Skin of body (tissue), 2 donors: ENCODE measurements around the gene CERS1. TPM values are rescaled to one million over a fixed set of nuclear protein-coding genes. Genes with fewer than 3 reads are reported as not detected.
"Not testable (repeated sequence)": the region's sequence is repeated elsewhere in the genome, so short reads cannot be mapped to it uniquely, and the experiment has no call there.

Experiments
- DNase-seq: peaks from one replicate; lab custom pipeline; 2025; lab: John Stamatoyannopoulos, UW
- total RNA-seq: library from RNA; depleted of rRNA; stranded (reverse); fragments of >200 nt; gene quantifications from one replicate; pipeline ENCODE4 v1.2.3, GENCODE V29; 2014

Gene CERS1
- total RNA-seq, 1 donor from 2014 or later: 2.5 TPM

GRCh38 chr19:18919086-18919899, 23.3 kb upstream of the CERS1 start, which contains the start of the genes COPE and DDX49:
Gene COPE, minus strand, starts transcription at chr19:18919387. Its CDS starts 39 bp downstream, at chr19:18919348.
Gene DDX49, plus strand, starts transcription at chr19:18919715. Its CDS starts 27 bp downstream, at chr19:18919742.
- peak; percentile 100 for DNase-seq

DNA sequence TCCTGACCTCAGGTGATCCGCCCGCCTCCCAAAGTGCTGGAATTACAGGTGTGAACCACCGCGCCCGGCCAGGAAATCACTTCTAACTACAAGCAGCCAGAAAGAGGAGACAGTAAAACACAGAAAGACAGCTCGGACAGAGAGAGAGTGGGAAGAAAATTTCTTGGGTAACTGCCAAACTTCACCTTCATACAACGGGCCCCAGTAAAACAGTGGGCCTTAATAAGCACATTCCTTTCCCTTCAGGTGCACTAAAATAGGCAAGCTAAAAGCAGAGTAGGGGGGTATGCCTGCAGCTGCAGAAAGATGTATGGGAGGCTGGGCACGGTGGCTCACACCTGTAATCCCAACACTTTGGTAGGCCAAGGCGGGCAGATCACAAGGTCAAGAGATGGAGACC, 21.6 kb upstream of the CERS1 start:
- not testable (repeated sequence) for DNase-seq

DNA sequence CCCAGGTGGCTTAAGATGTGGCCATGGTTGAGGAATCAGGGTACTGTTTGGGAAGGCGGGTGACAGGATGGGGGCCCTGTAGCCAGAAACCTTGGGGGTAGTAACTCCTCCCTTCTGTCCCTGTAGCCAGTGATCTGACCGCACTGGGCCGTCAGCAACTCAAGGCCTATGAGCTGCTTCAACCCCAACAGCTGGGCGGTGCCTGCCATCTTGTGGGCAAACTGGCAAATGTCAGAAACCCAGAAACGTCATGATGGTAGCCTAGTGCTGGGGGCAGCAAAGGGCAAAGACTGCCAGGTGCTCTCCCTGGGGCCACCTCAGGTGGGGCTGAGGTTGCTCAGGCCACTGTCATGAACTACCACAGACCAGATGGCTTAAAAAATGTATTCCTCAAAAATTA, 19.7 kb upstream of the CERS1 start:
- DNase-seq: no peak

DNA sequence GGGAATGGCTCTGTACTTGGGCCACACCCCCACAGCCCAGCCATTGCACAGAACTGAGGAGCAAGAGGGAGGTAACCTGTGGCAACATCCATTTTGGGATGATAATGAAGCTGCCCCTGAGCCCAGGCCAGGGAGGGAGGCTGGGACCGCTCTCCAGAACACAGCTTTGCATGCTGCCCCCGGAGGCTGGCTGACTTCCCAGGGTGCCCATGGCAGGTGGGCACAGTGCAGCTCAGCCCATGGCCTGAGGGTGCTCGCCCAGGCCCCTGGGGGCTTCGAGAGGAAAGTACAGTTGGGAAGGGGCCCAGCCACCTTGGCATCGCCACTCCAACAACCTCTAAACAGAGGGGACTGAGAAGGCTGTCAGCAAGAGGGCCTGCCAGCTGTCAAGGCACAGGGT, 17.5 kb upstream of the CERS1 start:
- no peak for DNase-seq

- DNase-seq: no peak
These were observed 17.0 kb upstream of the CERS1 start for GRCh38 chr19:18912933-18913332.

- DNase-seq: no peak
These were observed 15.0 kb upstream of the CERS1 start for GRCh38 chr19:18910801-18911436.

- no peak for DNase-seq
These were observed 14.1 kb upstream of the CERS1 start for GRCh38 chr19:18910010-18910409.

DNA sequence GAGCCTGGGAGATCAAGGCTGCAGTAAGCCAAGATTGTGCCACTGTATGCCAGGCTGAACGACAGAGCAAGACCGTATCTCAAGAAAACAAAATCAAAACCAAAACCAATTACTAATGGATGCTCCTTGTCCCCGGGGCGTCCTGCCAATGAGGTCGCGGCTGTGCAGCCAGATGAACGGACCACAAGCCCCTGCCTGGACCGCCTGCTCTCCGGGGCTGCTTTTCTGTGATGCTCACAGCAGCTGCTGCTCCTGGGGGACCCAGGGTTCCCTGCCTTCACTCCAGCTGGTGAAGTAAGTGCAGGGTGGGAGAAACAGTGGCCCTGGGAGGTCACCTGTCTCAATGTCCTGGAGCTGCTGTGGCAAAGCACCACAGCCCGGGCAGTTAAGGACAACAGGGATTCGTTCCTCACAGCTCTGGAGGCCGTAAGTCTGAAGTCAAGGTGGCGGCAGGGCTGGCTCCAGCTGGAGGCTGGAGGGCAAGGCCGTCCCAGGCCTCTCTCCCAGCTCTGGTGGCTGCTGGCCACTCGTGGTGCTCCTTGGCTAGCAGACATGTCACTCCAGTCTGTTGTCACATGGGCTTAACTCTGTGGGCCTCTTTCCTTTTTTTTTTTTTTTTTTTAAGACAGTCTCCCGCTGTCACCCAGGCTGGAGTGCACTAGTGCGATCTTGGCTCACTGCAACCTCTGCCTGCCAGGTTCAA, 13.1 kb upstream of the CERS1 start:
- DNase-seq: no peak

DNA sequence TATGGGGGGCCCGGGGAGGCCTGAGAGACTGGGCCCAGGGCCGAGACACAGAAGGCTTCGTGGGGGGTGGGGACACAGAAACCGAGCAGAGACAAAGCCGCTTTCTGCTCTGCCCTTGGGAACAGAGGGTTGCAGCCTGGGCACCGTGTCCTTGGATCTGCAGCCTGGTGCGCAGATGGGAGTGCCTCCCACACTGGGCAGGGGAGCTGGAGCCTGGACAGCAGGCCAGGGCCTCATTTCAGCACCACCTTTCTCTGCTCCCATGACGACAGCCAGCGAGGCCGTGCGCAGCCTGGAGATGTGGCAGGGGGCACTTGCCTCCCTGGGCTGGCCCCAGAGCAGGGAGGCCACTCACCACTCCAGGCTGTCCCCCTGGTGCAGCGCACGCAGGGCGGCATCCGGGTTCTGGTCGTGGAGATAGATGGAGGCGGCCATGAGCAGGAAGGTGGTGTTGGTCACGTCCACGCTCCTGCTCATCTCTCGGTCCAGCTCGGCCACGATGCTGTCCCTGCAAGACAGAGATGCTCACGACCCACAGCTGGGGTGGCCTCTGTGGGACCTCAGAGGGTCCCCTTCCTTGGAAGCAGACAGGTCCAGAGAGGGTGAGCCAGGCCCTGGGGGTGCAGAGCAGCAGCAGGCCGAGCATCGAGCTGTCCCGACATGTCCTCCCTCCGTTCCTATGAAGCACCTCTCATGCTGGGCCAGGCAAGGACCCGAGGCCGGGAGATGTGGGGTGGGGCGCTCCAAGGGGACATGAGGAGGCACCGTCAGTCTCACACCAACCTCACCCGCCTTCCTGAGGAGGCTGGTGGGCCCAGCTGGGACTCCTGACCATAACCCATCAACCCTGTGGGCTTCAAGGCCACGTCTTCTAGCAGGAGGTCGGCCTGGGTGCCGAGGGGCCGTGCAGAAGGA, 10.9 kb upstream of the CERS1 start:
- no peak for DNase-seq

DNA sequence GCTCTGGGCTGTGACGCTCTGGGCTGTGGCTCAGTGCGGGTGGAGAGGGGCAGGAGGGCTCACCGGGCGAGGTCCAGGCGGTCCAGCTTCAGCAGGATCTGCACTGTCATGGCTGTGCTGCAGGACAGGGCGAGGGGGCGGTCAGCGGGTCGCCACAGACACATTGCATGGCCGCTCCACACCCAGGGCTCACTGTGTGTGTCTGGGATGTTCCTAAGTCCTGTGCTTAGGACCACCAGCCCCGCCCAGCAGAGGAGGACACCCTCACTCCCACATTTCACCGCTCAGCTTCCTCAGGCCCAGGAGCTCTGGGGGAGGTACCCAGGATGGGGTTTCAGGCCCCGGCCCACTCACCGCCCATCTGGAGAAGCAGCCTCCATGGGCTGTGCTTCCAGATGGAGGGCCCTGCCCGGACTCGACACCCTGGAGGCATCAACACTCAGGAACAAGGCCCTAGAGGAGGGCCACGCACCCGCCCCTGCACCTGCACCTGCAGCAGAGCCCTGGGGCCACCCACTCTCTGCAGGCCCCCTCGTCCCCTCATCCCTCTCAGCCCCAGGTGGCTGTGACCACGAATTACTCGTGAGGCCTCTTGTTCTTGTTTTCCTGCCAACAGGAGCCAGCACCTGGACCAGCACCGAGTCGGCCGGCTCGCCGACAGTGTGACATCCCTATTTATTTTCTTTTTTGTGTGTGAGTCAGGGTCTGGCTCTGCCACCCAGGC, 9.7 kb upstream of the CERS1 start:
- DNase-seq: no peak

GRCh38 chr19:18905058-18905456, 9.1 kb upstream of the CERS1 start:
- no peak for DNase-seq

DNA sequence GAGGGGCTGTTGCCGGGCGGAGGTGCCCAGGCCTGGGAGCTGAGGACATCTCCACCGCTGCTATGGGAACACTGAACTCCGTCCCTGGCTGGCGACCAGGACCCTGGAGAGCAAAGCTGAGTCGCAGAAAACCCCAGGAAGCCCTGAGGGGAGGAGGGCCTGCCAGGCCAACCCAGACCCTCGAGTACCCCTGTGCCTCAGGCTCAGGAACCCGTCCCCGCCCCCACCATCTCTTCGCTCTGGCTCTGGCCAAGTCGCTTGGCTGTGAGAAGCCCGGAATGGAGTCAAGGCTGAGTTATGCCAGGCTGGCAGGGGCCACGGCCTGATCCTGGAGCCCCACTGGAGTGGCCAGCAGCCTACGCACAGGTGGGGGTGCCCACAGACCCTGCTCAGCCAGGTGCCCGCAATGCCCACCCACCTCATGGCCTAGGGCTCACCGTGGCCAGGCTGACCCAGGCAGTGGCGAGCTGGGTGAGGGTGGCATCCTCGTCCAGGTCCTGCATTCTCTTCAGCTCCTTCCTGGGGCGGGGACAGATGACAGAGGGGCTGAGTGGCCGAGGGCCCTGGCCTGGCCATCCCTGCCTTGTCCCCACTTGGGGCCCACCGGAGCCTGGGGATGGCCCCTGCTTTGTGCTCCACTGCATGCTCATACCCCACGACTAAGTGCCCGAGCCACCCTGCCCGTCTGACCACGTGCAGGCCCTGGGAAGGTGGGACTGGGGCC, 8.5 kb upstream of the CERS1 start:
- DNase-seq: no peak

GRCh38 chr19:18903156-18904037, 7.4 kb upstream of the CERS1 start:
- DNase-seq: no peak

GRCh38 chr19:18902519-18902918, 6.6 kb upstream of the CERS1 start:
- DNase-seq: not testable (repeated sequence)

GRCh38 chr19:18901491-18901890, 5.5 kb upstream of the CERS1 start:
- DNase-seq: no peak

- no peak for DNase-seq
These were observed 4.9 kb upstream of the CERS1 start for GRCh38 chr19:18900700-18901481.

DNA sequence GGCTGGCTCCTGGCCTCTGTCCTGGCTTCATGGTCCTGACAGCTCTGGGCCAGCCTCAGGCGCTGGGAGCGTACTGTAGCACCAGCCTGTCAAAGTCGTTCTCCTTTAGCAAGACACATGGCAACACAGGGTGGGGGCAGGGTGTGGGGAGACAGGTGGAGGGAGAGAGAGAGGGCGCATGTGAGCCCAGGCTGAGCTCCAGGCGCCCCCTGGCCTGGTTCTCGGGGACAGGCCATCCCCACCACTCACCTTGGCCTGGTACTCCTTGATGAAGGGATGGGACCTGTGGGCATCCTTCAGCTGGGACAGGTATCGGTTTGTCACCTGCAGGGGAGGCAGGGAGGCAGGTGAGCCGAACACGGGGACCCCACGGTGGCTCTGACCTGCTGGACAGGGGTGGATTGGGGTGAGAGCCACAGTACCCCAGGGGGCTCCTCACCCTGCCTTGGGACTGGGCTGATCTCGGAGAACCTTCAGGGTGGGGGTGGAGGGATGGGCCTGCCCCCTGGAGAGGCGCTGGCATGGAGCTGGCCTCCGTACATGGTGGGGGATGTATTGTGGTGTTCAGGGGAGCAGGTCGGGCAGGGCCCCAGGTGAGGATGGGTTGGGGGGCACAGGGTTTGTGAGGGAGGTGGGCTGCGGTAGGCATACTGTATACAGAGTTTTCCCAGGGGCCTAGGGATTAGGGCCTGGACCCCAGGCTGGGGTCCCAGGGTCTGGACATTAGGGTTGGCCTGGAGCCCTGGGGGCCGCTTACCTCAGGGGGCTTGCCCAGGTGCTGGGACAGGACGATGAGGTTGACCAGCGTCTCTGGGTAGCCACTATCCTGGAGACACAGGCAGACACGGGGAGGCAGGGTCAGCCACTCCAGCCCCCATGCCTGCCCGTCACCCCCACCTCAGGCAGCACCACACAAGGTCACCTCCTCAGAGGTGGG, 3.9 kb upstream of the CERS1 start:
- DNase-seq: no peak
